GM18499 (cell line): ENCODE measurements around the gene SMPD1.
A peak's percentile ranks its signal among the peaks of the same experiment; 100 is the strongest.

Source experiments
- ATAC-seq: cut with Tn5 transposase; IDR thresholded peaks from one replicate; pipeline ENCODE4 v1.9.1; 2021; ENCODE audit warnings: moderate number of reproducible peaks; ENCODE audit not compliant: insufficient read depth, unreplicated experiment

The SMPD1 gene

DNA sequence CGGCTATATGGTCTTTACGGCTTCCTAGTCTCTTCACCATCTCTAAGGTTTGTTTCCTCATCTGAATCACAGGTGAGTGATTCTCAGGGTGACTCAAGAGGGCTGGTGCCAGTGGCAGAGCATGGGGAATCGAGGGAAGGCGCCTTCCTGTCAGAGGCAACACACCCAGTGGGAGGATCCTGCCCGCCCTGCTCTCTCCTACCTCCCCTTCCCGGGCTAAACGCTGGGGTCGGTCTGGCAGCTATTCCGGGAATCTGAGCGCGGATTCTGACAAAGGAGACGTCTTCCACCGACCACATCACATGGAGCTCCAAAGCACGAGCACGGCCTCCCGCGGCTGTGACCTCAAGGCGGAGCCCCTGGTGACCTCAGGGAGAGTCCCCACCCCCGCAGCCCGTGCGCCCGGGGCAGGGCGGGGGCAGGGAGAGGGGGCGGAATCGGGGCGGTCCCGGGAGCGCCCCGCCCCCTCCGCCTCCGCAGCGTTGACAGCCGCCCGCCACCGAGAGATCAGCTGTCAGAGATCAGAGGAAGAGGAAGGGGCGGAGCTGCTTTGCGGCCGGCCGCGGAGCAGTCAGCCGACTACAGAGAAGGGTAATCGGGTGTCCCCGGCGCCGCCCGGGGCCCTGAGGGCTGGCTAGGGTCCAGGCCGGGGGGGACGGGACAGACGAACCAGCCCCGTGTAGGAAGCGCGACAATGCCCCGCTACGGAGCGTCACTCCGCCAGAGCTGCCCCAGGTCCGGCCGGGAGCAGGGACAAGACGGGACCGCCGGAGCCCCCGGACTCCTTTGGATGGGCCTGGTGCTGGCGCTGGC is at the start of gene SMPD1:
Gene SMPD1, plus strand, starts transcription at position 570 of the 813 bp plus-strand sequence. Its CDS starts 125 bp downstream, at position 695.
- ATAC-seq: peak; percentile 72

DNA sequence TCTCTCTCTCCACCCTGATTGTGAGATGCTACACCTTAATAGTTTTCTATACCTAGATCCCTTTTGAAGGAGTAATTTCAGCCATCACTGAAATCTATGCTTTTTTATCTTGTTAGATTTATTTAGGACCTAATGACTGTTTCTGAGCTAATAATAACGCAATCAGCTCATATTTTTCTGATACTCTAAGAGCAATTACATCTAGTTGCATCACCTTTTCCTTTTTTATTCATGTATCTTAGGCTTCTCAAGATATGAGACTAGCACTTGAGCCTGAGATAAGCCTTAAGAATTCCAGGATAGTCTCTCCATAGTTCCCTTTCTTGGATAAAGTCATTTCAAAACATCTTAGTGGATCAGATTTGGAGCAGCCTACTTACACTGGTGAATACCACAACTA is 44.9 kb upstream of the SMPD1 start:
- no peak for ATAC-seq

DNA sequence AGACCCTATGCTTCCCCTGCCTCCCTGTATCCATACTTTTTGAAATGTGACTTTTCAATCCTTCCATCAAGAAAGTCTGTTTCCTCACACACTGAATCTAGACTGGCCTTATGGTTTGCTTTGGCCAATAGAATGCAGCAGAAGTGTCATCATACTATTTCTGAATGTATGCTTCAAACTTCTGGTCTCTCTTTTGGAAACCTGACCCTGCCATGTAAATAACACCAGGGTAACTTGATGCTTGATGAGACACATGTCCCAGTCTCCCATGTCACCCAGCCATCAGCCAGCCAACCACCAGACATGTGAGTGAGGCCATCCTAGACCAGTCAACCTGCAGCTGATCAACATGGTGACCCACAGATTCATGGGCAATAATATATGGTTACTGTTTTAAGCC is 40.2 kb upstream of the SMPD1 start:
- ATAC-seq: no peak

DNA sequence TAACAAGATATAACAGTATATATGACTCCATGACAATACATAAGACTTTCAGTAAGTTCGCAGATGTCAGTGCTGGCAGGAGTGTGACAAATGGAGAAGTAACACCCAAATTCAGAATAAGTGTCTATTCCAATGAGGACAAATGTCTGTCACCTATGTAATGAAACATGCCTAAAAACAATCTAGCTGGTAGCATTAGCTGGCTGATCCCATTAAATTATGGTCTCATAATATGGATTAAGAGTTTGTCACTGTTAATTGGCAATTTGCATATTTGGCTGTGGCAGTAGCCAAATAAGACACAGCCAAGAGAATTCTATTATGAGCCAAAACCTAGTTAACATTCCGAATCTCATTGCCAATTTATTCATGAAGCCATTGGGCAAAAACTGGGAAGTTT is 39.8 kb upstream of the SMPD1 start:
- no peak for ATAC-seq

DNA sequence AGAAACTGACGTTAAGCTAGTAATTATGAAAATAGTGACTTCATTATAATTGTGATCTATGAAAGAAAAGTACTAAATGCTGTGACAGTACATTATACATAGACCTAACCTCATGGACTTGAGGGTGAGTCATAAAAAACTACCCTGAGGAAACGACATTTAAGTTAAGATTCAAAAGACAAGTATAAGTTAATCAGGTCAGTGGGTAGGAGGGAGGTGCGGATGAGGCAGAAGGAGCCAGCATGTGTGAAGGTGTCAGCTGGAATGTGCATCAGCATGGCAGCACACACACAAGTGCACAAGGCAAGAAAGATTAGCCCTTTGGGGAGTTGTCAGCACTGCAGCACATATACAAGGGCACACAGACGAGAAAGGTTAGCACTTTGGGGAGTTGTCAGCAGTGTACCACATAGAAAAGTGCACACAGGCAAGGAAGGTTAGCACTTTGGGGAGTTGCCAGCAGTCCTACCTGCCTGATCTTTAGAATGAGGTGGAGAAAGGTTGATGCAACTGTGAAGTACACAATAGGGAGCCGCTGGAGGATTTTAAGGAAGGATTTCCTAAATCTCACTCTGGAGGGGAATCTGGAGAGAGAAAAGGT is 38.4 kb upstream of the SMPD1 start:
- no peak for ATAC-seq

DNA sequence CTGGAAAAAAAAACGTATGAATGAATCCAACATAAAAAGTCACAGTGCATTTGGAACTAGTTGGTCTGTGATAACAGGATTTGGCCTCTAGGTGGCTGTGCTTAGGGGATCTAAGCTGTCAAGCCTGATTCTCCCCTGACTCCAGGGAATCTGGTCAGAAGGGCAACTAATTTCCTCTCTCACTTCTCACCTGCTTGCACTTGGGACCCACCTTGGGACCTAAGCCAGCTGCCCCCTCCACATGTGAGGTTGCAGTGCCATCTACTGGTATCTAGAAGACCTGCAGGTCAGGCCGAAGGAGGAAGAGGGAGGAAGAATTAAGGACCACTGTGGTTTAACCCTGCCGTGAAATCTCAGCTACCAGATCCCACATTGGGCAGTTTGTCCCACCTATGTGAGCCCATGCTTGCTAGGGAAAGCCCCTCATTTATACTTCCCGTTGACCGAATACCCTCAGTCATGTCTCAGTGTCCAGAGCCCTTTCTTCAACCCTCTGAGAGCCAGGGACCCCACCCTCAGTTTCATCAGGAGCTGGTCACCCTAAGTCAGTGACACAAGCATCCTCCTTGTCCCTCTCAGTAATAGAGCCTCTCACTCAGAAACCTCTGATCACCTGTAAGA is 36.8 kb upstream of the SMPD1 start:
- peak; percentile 71 for ATAC-seq

DNA sequence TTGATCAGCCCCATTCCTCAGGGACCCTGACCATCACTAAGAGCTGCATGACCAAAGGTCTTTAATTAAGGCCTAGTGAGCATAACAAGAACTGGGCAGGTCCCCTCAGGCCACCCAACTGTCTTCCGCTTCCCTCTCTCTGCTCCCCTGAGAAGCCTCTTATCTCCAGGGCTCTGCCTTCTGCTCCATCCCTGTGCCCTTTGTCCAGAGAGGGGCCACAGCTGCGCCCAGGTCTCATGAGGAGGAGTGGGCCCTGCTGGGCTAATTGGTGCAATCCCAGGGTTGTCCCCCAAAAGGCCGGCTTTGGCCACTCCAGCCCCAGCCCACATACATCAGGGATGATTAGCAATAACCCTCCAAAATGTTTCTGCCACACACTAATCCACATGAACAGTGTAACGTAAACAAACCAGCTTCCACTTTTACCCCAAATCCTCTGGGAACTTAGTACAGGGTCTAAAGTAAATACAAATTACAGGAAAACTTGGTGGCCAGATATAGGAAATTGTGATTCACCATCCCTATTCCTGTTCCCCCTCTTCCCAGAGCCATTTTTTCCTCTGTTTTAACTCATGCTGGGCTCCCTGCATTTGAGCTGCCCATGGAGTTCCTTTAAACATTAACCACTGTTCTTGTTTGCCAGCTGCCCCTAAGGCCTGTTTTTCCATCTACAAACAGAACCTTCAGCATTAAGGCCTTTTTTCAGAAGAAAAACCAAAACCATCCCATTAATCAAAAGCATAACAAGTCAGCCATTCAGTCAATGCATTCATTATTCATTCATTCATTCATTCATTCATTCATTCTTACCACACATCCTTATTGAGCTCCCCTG is 35.4 kb upstream of the SMPD1 start:
- no peak for ATAC-seq

DNA sequence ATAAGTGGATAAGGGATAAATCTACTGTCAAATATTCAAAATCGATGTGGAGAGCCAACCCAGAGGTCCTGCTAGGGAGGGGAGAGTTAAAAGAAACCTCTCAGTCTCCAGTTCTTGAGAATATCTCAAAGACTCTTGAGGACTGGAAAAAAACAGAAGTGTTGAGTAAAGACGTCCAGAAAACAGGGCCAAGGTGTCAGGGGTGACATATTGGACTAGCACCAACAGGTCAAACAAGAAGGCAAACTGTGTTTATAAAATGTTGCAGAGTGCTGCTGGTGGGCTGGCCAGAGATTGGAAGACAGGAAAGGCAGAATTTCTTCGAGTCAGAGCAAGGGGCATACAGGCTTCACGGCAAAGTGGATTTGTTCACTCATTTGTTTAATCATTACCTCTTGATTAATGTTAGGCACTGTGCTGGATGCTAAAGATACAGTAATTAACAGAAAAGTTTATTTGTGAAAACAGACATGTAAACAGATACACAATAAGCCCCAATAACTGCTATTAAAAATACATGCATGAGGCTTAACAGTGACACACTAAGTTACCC is 33.7 kb upstream of the SMPD1 start:
- ATAC-seq: no peak

DNA sequence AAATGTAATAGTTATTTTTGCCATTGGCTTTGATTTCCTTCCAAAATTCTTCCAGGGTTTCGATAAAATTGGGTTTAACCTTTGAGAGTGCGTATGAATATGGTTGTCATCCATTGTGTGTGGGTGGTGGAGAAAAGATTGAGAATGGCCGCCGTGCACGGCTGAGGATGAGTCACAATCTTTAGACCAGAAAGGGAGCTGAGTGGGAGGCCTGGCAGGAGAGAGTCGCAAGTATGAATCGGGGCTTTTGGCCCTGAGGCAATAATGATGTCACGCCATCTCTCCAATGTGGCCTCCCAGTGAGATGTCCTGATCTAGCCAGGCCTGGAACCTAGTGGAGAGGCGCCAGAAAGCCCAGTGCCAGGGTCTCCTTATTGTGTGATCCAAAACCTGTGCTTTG is 33.1 kb upstream of the SMPD1 start:
- ATAC-seq: no peak

DNA sequence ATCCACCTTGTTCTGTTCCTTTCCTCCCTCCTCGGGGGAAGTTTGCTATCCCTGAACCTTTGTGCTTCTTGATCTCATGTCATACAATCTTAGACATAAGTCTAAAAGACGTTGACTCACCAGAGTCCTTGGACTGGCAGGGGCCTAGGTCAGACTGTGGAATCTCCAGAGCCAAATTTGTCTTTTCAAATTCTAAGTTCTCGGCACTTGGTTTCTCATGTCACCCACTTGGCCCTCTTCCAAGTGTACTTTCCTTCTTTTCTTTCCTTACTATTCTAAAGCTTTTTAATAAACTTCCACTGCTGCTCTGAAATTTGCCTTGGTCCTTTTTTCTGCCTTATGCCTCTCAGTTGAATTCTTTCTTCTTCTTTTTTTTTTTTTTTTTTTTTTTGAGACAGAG is 30.1 kb upstream of the SMPD1 start:
- ATAC-seq: no peak

DNA sequence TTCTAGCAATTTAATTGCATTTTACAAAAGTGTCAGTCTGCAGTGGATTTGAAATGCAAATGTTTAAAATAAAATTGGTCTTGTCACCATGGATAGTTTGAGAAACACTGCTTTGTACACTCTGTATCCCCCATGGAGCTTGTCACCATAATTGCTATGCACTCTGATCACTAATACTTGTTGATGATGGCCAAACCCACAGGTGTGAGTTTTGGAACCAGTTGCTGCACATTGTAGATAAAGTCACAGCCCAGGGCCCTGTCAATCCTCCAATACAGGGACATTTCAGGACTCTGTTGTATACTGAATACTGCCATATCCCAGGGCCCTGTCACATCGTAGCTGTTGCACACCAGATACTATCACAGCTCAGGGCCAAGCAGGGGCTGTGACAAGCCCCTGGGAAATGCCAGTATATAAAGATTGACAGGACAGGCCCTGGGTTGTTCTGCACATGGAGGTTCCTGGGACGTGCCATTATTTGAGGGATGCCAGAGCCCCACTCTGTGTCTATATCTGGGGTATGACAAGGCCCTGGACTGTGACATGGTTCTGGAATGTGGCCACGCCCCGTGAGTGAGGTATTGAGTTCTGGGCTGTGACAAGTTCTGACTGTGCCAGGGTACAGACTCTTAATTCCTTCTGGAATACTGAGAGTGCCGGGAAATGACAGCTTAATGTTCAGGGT is 27.9 kb upstream of the SMPD1 start:
- ATAC-seq: no peak

DNA sequence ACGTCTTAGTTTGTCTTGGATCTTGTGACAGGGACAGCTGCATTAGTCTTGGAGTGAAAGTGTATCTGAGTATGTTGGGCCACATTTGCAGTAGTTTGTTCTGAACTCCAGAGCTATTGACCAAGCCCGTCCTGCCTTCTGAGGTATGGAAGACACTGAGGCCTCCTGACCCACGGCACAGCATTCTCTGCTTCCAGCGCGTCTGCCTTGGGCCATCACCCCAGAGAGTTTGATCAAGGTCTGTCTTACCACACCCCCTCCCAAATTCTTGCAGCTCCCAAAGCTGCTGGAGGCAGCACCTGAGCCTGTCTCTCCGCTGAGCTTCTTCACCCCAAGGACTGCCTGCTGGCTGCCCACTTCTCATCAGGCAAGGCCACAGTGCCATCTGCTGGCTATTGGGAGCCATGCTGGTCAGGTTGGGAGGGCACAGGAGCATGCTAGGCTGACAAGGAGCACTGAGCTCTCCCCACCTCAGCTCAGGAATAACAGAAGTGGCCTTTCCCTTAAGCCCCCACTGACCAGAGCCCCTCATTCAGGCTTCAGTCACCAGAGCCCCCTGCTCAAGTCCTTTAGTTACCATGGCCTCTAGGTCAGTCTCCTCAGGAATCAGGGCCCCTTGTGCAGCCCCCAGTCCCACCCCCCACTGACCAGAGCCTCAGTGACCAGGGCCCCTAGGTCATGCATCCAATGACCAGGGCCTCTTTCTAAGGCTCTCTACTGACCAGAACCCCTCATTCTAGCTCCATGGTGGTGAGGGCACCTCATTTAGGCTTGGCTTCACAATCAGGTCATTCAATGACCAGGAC is 27.2 kb upstream of the SMPD1 start:
- peak; percentile 71 for ATAC-seq

DNA sequence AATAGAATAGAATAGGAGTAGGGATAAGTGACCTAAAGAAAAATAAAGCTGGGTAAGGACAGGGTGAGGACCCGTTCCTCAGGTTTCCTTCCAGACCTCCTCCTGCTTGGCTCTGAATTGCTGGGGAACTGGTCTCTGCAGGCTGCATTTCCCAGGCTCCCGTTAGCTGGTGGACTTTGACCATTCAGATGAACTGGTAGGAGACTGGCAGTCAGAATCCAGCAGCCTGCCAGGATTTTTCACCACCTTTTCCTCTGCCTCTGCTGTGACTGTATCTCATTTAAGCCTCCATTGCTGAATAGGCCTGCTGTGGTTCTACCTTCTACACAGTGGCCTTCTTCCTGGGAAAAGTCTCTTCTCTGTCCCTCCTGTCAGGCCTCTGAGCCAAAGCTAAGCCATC is 24.6 kb upstream of the SMPD1 start:
- no peak for ATAC-seq

DNA sequence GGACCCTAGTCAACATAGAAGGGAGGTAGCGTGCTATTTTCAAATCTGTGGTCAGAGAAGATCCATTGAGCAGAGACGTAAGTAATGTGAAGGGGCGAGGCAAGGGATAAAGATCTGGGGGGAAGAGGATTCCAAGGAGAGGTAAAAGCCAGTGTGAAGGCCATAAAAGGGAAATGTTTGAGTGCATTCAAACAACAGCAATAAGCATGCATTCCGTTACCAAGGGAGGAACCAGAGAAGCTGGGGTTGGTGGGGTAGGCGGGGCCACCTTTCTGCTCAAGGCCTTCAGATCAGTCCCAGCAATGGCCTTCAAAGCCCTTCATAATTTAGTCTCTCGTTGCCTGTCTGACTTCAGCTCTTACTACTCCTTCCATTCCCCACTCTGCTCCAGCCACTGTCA is 18.4 kb upstream of the SMPD1 start:
- no peak for ATAC-seq

DNA sequence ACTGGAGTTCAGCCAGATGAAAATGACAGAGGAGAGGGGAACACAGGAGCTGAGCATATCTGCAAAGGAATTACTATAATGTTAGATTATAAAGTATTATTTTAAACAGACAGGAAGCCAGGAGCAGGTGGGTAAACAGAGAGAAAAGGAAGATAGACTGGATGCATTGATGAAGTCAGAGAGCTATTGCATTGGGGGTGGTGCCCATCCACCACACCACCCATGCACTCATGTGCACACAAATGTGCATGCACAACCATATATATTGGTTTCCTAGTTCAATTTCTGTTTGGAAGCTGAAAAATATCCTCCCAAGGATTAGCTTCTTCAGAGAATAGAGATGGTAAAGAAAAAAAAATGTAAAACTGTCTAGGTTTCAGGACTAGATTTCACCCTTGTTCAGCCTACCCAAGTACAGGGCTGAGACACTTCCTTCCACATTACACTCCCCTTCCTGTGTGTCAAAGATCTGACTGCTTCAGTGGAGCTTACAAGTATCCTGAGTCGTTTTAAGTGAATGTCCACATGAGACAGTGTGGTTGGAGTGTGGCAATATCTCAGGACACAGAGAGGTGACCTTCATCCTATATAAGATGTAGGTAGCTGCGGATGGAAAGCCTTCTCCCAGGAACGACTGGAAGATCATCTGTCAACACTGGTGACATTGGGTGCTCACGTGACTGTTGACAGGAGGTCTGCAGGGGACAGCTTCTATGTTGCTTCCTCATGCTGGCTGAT is 12.2 kb upstream of the SMPD1 start:
- no peak for ATAC-seq

DNA sequence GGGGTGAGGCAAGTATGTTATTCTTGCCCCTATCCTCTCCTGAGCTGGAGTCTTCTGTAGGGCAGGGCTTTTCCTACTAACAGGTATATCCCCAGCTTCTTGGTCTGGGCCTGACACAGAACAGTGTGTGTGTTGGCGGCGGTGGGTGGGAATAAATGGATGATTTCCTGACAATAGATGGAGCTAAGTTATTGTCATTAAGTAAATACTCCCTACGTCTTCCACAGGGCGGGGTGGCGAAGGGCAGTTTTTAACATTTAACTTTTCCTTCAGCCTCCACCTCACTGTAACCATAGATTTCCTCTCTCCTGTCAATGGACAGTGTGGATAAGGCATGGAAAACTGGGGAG is 11.7 kb upstream of the SMPD1 start:
- ATAC-seq: no peak

DNA sequence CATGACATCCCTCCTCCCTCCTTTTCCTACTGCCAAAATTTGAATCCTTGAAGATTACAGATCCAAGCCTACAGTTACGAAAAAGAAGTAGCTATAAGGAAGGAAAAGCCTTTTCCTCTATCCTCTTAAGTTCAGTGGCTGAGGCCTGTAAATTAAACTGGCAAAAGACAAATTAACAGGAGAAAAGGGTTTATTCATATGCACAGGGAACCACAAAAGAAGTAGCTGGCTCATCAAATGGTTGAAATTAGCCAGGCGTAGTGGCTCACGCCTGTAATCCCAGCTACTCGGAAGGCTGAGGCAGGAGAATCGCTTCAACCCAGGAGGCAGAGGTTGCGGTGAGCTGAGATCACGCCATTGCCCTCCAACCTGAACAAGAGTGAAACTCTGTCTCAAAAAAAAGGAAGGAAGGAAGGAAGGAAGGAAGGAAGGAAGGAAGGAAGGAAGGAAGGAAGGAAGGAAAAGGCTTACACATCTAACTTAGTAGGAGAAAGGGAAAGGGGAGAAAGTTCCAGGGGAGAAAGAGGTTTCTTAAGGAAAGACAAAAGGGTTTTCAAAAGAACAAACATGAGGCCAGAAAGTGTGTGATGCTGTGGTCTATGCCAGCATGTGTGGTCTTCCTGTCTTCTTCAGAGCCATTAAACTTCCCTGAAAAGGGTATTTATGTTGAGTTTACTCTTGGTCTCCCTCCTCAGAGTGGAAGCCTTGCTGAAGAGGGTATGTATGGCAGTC is 5.1 kb upstream of the SMPD1 start:
- no peak for ATAC-seq
